WI38 (cell line): ENCODE results near the gene PRKCE.

Experiments used
- H3K4me3 ChIP-seq: 2 replicates; pipeline ENCODE4 v1.5.1; 2011; ENCODE audit warnings: low read depth, mild to moderate bottlenecking, control low read depth, low read length
- TF ChIP-seq, protein P1 (sequence below): IDR thresholded peaks from 2 replicates; pipeline ENCODE4 v1.5.1; 2012; ENCODE audit warnings: low read depth, mild to moderate bottlenecking, control low read depth, low read length

The PRKCE gene

DNA sequence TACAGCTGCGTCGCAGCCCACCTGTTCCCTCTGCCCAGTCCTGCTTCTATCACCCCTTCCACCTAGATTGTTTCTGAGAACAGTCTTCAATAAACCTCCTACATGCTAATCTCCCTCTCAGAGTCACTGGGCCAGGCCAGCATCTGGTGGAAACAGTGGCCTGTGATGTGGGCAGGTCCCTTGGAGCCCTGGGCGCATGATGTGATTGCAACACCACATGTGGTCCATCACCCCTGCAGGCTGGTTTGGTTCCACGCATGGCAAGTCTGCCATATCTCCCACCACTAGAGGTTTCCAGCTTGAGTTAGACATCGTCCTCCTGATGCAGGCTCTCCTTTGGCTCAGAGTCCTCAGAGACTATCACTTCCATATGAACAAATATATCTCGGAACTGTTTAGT, 83.5 kb downstream of the PRKCE start:
- TF ChIP-seq, protein P1, sequence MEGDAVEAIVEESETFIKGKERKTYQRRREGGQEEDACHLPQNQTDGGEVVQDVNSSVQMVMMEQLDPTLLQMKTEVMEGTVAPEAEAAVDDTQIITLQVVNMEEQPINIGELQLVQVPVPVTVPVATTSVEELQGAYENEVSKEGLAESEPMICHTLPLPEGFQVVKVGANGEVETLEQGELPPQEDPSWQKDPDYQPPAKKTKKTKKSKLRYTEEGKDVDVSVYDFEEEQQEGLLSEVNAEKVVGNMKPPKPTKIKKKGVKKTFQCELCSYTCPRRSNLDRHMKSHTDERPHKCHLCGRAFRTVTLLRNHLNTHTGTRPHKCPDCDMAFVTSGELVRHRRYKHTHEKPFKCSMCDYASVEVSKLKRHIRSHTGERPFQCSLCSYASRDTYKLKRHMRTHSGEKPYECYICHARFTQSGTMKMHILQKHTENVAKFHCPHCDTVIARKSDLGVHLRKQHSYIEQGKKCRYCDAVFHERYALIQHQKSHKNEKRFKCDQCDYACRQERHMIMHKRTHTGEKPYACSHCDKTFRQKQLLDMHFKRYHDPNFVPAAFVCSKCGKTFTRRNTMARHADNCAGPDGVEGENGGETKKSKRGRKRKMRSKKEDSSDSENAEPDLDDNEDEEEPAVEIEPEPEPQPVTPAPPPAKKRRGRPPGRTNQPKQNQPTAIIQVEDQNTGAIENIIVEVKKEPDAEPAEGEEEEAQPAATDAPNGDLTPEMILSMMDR: no peak
- H3K4me3 ChIP-seq: no peak overlapping the region

DNA sequence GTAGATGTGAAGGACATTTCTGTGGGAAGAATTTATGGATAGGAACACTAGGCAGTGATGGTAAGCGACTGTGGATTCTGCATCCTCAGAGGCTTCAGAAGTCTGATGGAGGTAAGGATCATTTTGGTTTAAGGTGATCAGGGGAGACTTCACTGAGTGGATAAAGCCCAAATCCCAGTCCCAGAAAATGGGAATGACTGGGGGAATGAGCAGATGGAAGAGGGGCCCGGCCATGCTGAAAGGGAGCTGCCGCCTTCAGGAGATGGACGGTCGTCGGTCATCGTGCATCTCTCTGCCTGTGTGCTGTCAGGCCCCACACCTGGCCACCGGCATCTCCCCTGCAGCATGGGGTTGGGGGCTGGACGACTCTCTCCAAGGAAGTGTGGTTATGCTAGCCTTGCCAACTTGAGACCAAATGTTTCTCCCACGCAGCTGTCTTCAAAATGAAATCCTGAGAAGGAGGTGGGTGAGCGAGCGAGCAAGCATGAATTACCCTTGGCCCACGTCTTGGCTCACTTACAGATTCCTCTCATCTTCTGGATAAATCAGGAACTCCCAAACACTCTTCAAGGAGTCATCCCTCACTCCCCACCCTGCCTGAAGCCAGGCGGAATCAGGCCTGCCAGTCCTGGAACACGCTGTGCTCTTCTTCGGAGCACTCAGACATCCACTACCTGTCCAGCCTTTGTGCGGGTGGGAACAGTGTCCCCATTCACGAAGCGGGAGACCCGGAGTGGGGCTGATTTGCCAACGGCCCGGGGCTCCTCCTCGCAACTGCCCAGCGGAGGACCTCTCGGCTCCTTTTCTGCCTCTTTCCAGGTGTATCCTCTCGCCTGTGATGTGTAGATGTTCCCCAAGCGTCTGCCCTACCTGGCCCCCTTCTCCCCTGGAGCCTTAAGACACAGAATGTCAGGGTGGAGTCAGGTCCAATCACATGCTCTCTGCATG, 85.6 kb downstream of the PRKCE start:
- TF ChIP-seq, protein P1: no peak
- no peak overlapping the region for H3K4me3 ChIP-seq

DNA sequence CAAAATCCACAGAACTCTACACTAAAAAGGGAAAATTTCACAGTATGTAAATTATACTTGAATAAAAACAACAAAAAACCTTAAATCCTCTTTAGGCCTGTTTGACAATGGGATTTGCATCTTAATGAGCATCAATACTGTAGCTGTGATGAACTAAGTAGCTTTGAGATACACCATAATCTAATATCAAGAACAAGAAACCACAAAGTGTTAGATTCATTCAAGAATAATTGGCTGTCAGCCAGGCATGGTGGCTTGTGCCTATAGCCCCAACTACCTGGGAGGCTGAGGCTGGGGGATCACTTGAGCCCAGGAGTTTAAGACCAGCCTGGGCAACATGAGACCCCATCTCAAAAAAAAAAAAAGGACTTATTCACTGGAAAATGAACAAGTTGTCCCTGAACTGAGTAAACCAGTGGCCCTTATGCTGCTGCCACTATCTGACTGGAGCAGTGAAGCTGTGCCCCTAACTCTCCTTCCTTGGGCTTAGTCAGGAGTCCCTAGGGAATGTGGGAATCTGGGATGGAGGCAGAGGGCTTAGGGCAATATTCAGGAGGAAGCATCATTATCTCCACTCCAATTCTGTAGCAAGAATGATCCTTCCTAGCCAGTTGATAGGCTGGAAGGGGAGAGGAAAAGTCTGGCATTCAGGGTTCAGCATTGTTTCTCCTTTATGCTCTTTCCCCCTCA, 88.5 kb downstream of the PRKCE start:
- TF ChIP-seq, protein P1: no peak
- no peak overlapping the region for H3K4me3 ChIP-seq

DNA sequence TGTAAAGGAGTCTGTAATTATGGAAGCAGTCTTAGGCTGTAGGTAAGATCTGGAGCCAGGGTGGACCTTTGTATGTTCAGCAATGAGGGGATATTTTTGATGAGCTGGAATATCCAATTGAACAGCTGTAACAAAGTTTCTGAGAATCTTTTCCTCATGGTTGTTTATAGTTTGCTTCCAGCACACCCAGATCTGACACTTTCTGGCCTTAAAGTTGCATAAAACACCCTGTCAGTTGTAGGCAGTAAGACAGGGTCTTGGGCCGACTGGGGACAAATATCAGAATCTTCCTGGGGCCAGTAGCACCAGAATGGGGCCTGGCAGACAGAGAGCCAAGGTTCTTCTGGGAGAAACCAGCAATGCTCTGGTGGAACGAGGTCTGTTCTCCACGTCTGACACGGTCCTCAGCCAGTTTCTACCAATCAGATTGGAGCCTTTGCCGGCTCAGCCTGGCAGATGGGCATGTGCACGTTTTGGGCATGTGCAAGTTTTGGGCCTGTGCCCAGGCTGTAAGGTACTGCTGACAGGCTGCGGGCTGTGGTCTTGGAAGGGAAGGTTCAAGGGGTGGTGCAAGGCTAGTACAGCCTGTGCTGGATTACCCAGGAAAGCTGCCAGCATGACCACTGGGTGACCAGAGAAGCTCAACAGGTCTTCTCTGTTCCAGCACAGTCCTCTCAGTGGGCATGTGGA, 89.8 kb downstream of the PRKCE start:
- TF ChIP-seq, protein P1: no peak
- H3K4me3 ChIP-seq: no peak overlapping the region

DNA sequence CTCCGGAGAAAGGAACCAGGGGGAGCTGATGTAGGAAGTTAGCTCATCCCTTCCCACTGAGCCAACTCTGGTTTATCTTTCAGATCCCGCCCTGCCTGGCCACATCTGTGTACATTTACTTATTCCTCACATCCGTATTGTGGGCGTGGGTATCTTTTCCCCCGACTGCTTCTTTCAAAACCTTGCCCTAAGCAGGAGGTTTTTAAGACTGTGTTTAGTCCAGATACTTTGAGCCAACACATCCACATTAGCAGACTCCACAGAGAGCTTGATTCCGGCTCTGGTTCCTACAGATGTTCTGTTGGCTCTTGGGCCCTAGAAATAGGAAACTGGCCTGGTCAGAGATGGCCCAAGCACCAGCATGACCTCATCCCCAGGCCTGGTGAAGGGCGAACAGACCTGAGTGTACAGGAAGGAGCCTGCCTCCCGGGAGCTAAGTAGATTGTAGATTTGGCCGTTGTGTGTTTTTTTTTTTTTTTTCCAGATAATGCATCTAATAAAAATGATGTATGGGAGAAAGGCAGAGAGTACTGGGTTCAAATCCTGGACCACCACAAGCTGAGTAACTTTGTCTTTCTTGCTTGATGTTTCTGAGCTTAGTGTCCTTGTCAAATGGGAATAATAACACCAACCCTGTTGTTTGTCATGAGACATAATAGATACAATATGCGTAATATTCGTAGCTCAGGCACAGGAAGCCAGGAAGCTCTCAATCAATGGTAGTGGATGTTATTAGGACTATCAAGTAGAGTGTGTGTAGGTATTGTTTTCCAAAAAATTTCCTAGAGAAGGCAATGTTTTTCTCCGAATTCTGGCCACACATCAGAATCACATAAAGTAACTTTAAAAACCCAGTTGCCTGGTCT, 92.3 kb downstream of the PRKCE start:
- TF ChIP-seq, protein P1: no peak
- no peak overlapping the region for H3K4me3 ChIP-seq

DNA sequence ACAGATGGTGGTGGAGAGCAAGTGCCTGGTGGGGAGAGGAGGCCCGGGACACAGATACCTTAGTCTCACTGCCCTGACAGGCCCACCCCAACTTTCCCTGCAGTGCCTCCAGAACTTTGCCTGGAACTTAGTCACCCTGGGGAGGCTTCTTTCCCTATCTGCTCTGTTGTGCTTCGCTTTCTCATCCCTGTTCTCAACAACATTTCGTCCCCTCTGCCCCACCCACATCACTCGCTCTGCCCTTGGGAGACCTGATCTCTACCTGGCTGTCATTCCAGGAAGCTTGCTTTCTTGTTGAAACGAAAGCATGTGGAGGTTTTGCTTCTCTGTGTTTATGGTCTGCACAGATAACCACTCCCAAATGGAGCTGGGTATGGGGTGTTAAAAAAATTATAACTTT, 93.8 kb downstream of the PRKCE start:
- TF ChIP-seq, protein P1: no peak
- no peak overlapping the region for H3K4me3 ChIP-seq
